GM21619 (cell line): Measurements from ENCODE around the gene PLCL2.

Source experiments
- ATAC-seq: cut with Tn5 transposase; IDR thresholded peaks from one replicate; pipeline ENCODE4 v1.9.1; 2021; ENCODE audit not compliant: unreplicated experiment

PLCL2 gene

GRCh38 chr3:16912400-16913263 is 27.9 kb downstream of the PLCL2 start:
- peak; percentile 92 for ATAC-seq

DNA sequence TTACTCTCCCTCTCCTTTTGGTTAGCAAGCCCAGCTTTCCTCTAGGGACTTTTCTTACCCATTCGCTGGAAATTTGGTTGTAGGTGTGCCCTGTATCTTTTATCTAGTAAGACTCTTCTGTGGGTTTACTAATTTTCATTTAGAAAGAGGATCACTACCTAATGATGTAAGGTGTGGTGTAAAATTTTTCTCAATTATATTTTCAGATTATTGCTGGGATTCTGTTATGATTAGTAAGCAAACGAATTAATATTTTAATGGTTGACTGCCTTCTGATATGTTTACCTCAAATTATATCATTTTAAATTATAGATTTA is 28.5 kb downstream of the PLCL2 start:
- ATAC-seq = peak; percentile 2

- no peak for ATAC-seq
Measured at GRCh38 chr3:16916840-16917239, 32.1 kb downstream of the PLCL2 start.

GRCh38 chr3:16917256-16917935 is 32.6 kb downstream of the PLCL2 start:
- ATAC-seq = no peak

- no peak for ATAC-seq
Measured at GRCh38 chr3:16917980-16918682, 33.4 kb downstream of the PLCL2 start.

- no peak for ATAC-seq
Measured at GRCh38 chr3:16918683-16919025, 33.9 kb downstream of the PLCL2 start.

GRCh38 chr3:16923112-16923511 is 38.4 kb downstream of the PLCL2 start:
- ATAC-seq = no peak

- ATAC-seq = no peak
Measured at GRCh38 chr3:16927485-16927884, 42.7 kb downstream of the PLCL2 start.

DNA sequence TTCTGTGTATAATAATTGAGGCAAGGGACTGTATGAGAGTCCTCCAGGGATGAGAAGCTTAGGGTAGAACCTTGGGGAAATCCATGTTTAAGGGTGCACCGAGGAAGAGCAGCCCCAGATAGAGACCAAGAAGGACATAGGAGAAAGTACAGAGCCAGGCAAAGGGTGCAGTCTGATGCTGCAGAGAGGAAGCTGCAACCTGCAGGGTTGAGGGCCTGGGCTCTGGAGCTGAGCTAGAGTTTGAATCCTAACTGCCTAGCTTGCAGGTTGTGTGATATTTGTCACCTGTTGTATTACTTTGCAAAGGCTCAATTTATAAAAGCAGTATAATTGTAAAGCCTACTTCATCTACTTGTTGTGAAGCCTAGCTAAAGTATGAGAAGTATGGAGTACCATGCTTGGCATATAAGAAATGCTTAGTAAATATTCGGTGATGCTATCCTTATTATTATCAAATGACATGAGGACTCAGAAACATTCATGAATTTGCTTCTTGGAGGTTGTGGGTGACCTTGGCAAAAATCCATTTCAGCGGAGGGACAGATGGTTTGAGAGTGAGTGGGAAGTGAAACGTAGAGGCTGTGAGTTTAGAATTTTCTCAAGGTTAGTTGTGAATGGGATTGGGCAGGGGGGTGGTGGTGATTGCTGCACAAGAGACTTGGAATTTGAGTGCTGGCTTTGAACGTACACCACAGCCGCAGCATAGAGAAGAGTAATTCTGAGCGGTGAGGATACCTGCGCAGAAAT is 43.8 kb downstream of the PLCL2 start:
- ATAC-seq = peak; percentile 34

DNA sequence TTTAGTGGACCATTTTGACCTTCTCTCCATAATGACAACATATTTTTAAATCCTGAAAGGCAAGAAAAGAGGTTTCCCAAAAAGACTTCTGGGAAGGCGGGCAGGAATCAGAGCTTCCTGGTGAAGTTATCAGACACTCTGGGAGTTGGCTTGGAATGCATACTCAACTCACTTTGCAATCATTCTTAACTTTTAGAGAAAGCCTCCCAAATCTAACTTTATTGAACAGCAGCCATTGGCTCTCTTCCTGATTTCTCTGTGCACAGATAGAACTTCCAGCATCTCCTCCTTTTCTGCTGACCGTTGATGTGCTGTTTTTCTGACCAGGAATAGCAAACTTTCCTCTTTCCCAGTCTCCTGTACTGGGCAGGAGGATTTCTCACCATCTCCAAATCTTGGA is 44.6 kb downstream of the PLCL2 start:
- no peak for ATAC-seq

DNA sequence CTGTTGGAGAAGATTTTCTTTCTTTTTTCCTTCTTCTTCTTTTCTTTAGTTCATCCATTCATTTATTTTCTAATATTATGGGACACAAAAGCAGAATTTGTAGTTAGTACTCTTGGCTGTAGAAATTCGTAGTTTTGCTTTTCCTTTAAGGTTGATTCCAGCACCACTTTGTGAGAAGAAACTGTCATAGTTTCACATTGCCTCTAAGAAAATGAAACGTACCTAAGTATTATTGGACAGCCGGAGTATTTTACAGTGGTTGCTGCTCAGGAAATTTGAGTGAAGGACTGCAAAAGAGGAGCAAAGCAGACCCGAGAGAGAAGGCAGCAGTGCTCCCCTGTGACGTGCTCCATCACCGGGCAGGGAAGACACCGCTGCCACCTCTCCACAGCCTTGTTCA is 48.1 kb downstream of the PLCL2 start:
- ATAC-seq = peak; percentile 45

DNA sequence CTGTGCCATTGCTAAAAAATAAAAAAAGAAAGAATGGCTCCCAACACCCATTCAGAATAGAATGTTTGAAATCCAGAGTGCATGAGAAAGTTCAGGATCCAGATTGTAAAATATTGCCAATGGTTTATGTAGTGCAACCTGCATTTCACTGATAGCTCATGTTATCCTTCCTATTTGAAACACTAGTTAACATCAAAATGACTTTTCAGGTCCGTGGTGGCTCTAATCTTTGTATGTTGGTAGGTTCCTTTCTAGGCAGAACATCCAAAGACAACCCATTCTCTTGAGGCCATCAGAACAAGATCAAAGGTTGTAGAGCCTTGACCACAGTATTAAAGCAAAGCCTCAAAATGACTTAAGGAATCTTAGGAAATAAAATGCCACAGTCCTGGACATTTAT is 51.0 kb downstream of the PLCL2 start:
- no peak for ATAC-seq

GRCh38 chr3:16936233-16936632 is 51.5 kb downstream of the PLCL2 start:
- ATAC-seq = no peak

DNA sequence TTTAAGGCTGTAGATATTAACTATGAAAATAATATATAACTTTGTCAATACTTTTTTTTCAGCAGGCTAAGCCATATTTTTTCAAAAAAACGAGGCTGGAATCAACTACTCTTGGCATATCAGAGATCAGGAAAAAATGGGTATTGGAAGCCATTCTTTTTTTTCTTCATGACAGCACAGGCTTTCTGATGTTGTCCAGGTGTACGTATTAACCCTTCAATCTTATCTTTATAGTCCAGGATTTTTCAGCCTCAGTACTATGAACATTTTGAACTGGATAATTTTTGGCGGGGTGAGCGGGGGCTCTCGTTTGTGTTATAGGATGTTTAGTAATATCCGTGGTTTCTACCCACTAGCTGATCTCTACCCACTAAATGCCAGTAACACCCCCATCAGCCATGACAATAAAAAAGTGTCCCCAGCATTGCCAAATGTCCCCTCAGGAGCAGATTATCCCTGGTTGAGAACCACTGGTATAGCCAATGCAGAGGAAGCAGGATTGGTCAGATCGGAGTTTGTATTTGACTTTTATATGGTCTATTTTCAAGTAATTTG is 52.0 kb downstream of the PLCL2 start:
- no peak for ATAC-seq

GRCh38 chr3:16937326-16937845 is 52.6 kb downstream of the PLCL2 start:
- ATAC-seq = no peak

DNA sequence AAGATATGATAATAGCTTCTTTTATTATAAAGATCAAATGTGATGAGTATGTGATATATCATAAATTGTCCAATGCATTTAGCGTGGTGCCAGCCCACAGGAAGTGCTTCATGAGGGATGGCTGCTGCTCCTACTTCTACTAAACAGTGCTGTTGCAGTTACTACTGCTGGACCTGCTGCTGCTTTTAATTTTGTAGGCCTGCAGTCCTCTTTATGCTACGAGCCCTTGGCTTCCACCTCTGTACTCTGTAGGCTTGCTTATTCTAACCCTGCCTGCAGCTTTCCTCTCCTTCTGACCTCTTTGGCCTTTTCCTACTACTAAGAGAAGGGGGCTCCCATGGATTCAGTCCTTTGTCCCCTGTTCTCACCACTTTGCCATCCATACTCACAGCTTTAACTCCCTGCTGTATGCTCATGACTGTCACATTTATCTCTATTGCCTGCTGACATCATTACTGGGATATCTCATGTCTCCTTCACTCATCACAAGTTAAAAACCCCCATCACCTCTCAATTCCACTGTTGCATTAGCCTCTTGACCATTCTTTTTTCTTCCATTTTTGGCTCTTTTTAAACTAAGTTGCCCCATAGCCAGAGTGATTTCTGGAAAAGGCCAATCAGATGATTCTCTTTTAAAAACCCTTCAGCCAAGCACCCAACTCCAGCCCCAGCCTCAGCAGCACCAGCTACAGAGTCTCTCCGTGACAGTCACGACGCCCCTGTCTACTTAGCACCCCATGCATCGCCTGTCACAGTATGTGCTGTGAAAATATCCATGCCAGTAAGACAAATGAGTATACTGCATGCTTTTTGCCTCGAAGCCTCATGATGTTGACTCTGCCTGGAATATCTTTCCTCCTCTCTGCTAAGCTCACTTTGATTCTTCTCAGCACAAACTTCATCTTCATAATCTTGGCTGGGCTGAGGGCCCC is 56.3 kb downstream of the PLCL2 start:
- no peak for ATAC-seq

DNA sequence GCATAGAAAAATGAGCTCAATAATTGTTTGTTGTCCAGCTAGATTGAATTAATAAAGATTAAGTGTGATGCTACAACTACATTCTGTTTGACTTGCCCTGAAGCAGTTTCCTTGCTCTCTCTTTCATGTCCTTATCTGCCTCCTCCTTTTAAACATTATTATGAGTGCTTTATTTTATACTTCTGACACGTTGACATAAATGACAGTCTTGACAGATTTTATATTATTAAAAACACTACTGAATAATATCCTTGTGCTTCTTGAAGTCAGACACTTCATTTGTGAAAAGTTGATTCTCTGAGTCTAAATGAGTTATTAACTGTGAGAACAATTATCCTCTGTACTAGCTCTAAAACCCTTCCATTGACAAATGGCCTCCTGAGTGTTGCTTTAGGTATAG is 58.2 kb downstream of the PLCL2 start:
- no peak for ATAC-seq

- ATAC-seq = no peak
Measured at GRCh38 chr3:16943857-16944256, 59.1 kb downstream of the PLCL2 start.

GRCh38 chr3:16944356-16944755 is 59.6 kb downstream of the PLCL2 start:
- no peak for ATAC-seq

DNA sequence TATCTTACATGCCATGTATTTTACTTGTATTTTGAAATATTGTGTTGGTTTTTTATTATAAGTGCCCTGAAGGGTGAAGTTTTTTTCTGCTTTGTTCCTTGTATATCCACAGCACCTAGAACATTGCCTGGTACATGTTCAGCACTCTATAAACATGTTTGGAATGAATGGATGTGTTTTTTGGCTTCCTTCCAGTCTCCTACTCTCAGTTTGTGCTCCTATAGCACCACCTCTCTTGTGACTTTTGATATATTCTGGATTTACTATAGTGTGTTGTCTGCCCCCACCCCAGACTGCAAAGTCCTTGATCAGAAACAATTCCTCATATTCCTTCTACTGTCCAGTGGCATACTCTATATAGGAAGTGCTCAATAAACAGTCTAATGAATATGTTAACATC is 60.6 kb downstream of the PLCL2 start:
- ATAC-seq = no peak
